Mesothelial cell of epicardium (in vitro differentiated cells): ENCODE results near the gene TRIM56. TPM values are rescaled to one million over a fixed set of nuclear protein-coding genes. Genes with fewer than 3 reads are reported as not detected.

Experiments
- DNase-seq, 2 experiments: peaks; one replicate each; pipeline ENCODE4 v3.0.0; 2021; ENCODE audit warnings: low spot score in 2 of 2; ENCODE audit not compliant: unreplicated experiment in 2 of 2
- H3K27ac Mint-ChIP-seq: 2 replicates; pipeline ENCODE4 v1.8.0; 2021; ENCODE audit warnings: mixed read lengths
- H3K27me3 Mint-ChIP-seq: 2 replicates; pipeline ENCODE4 v1.8.0; 2021; ENCODE audit warnings: low read depth, mixed read lengths
- H3K36me3 Mint-ChIP-seq: 2 replicates; pipeline ENCODE4 v1.8.0; 2021; ENCODE audit warnings: mixed read lengths
- H3K4me1 Mint-ChIP-seq: 2 replicates; pipeline ENCODE4 v1.8.0; 2021; ENCODE audit warnings: mixed read lengths
- H3K4me3 Mint-ChIP-seq: 2 replicates; pipeline ENCODE4 v1.8.0; 2021; ENCODE audit warnings: mild to moderate bottlenecking, moderate library complexity, mixed read lengths
- H3K9me3 Mint-ChIP-seq: 2 replicates; pipeline ENCODE4 v1.8.0; 2021; ENCODE audit warnings: mixed read lengths
- total RNA-seq: library from RNA; stranded (reverse); gene quantifications from 3 replicates; pipeline ENCODE4 v1.2.1, GENCODE V29; 2021
- TF ChIP-seq, protein P1 (sequence below): fragments of 200-600 bp; sonication (generic); IDR thresholded peaks from one replicate; pipeline ENCODE4 v1.5.0; 2021; ENCODE audit warnings: antibody characterized with exemption; ENCODE audit not compliant: unreplicated experiment

TRIM56 gene
- total RNA-seq, 1 donor from 2014 or later: 39.6 TPM

GRCh38 chr7:101124376-101125056, 39.2 kb downstream of the TRIM56 start:
- no peaks in the 10 kb centered on the region for H3K27me3 Mint-ChIP-seq
- H3K4me3 Mint-ChIP-seq: no peak overlapping the region
- H3K4me1 Mint-ChIP-seq: peaks cover 49% of the 10 kb centered on the region
- H3K36me3 Mint-ChIP-seq: no peaks in the 10 kb centered on the region
- DNase-seq: no peak
- peak overlapping the region; percentile 86 for H3K27ac Mint-ChIP-seq
- H3K9me3 Mint-ChIP-seq: peaks cover 3% of the 10 kb centered on the region
- TF ChIP-seq, protein P1, sequence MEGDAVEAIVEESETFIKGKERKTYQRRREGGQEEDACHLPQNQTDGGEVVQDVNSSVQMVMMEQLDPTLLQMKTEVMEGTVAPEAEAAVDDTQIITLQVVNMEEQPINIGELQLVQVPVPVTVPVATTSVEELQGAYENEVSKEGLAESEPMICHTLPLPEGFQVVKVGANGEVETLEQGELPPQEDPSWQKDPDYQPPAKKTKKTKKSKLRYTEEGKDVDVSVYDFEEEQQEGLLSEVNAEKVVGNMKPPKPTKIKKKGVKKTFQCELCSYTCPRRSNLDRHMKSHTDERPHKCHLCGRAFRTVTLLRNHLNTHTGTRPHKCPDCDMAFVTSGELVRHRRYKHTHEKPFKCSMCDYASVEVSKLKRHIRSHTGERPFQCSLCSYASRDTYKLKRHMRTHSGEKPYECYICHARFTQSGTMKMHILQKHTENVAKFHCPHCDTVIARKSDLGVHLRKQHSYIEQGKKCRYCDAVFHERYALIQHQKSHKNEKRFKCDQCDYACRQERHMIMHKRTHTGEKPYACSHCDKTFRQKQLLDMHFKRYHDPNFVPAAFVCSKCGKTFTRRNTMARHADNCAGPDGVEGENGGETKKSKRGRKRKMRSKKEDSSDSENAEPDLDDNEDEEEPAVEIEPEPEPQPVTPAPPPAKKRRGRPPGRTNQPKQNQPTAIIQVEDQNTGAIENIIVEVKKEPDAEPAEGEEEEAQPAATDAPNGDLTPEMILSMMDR: no peak

DNA sequence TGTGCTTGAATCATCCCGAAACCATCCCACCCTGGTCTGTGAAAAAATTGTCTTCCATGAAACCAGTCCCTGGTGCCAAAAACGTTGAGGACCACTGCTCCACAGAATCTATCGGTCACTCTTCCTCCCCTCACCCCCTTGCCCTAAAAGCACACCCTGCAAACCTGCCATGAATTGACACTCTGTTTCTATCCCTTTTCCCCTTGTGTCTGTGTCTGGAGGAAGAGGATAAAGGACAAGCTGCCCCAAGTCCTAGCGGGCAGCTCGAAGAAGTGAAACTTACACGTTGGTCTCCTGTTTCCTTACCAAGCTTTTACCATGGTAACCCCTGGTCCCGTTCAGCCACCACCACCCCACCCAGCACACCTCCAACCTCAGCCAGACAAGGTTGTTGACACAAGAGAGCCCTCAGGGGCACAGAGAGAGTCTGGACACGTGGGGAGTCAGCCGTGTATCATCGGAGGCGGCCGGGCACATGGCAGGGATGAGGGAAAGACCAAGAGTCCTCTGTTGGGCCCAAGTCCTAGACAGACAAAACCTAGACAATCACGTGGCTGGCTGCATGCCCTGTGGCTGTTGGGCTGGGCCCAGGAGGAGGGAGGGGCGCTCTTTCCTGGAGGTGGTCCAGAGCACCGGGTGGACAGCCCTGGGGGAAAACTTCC, 40.8 kb downstream of the TRIM56 start:
- H3K27ac Mint-ChIP-seq: peak overlapping the region; percentile 90
- H3K4me1 Mint-ChIP-seq: peaks cover 42% of the 10 kb centered on the region
- peaks cover 3% of the 10 kb centered on the region for H3K36me3 Mint-ChIP-seq

DNA sequence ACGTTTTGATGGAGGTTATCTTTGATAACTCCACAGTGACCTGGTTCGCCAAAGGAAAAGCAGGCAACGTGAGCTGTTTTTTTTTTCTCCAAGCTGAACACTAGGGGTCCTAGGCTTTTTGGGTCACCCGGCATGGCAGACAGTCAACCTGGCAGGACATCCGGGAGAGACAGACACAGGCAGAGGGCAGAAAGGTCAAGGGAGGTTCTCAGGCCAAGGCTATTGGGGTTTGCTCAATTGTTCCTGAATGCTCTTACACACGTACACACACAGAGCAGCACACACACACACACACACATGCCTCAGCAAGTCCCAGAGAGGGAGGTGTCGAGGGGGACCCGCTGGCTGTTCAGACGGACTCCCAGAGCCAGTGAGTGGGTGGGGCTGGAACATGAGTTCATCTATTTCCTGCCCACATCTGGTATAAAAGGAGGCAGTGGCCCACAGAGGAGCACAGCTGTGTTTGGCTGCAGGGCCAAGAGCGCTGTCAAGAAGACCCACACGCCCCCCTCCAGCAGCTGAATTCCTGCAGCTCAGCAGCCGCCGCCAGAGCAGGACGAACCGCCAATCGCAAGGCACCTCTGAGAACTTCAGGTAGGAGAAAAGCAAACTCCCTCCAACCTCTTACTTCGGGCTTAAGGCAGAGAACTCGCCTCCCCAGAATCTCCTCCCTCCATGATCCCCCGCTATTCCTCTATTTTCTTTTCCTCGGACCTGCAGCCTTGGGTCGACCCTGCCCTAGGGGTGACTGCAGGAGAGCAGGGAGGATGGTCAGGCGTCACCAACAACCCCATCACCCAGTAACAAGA, 41.6 kb downstream of the TRIM56 start, which contains the start of gene SERPINE1:
SERPINE1 (plus strand) TSS at position 454 of the 809 bp plus-strand sequence. CDS start 1,290 bp downstream, outside the sequence.
- Mint-ChIP-seq H3K9me3 (peaks cover 3% of the 10 kb centered on the region), H3K4me3 (peak within 1 kb of the TSS; percentile 61), H3K4me1 (peaks cover 39% of the 10 kb centered on the region), H3K27ac (peak within 1 kb of the TSS; percentile 90), H3K27me3 (no peaks in the 10 kb centered on the region), H3K36me3 (peaks cover 3% of the 10 kb centered on the region)
- DNase-seq: peak; percentile 61 to 79
- TF ChIP-seq, protein P1: peak; percentile 34

More for the DNA sequence above, 40.8 kb downstream of the TRIM56 start:
- Mint-ChIP-seq H3K9me3 (peaks cover 3% of the 10 kb centered on the region), H3K4me3 (no peak overlapping the region), H3K27me3 (no peaks in the 10 kb centered on the region)
- peak in 1 of 2 experiments; percentile 55 for DNase-seq
- TF ChIP-seq, protein P1: no peak

DNA sequence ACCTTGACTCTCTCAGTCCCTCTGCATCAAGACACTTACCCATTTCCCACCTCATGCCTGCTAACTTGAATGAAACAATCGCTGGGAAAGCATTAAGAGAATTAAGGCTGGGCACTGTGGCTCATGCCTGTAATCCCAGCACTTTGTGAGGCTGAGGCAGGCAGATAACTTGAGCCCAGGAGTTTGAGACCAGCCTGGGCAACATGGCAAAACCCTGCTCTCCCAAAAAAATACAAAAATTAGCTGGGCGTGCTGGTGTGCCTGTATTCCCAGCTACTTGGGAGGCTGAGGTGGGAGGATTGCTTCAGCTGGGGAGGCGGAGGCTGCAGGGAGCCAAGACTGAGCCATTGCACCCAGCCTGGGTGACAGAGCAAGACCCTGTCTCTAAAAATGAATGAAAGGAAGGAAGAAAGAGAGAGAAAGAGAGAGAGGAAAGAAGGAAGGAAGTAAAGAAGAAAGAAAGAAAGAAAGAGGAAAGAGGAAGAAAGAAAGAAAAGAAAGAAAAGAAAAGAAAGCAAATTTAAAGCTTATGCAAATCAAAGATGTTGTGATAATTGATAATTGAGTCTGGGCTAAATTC, 42.3 kb downstream of the TRIM56 start:
- peaks cover 3% of the 10 kb centered on the region for H3K36me3 Mint-ChIP-seq
- H3K9me3 Mint-ChIP-seq: peaks cover 3% of the 10 kb centered on the region
- no peaks in the 10 kb centered on the region for H3K27me3 Mint-ChIP-seq
- H3K4me1 Mint-ChIP-seq: peaks cover 32% of the 10 kb centered on the region
- TF ChIP-seq, protein P1: no peak
- DNase-seq: no peak
- H3K27ac Mint-ChIP-seq: peak overlapping the region; percentile 90
- peak overlapping the region; percentile 61 for H3K4me3 Mint-ChIP-seq

DNA sequence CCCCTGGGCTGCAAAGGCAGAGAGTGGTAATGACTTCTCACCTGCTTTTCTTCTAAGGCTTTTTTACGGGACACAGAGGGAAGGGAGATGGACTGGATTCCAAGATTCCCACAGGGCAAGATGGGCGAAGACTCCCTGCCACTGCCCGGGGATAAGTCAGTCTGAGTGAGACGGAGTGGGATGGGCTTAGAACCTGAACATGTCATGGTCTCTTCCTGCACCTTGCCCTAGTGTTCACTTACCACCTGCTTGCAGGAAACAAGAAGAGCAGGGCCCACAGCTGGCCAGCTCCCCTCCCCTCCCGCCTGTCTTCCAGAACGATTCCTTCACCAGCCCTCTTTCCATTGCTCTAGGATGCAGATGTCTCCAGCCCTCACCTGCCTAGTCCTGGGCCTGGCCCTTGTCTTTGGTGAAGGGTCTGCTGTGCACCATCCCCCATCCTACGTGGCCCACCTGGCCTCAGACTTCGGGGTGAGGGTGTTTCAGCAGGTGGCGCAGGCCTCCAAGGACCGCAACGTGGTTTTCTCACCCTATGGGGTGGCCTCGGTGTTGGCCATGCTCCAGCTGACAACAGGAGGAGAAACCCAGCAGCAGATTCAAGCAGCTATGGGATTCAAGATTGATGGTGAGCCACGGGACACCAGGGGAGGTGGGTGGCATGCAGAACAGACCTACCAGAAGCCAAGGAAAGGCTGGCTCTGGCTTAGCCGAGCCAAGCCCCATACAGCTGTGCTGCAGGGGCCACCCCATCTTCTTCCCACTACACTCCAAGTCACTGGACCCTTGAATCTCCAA, 43.0 kb downstream of the TRIM56 start:
- Mint-ChIP-seq H3K36me3 (peaks cover 3% of the 10 kb centered on the region), H3K4me3 (no peak overlapping the region), H3K27me3 (no peaks in the 10 kb centered on the region), H3K9me3 (peaks cover 3% of the 10 kb centered on the region), H3K4me1 (peaks cover 31% of the 10 kb centered on the region), H3K27ac (no peak overlapping the region)
- TF ChIP-seq, protein P1: no peak
- DNase-seq: no peak
